HEK293 (cell line): ENCODE measurements around the gene PANK4.
"Not testable (repeated sequence)": the region's sequence is repeated elsewhere in the genome, so short reads cannot be mapped to it uniquely, and the experiment has no call there.

Experiments
- BCL11A ChIP-seq: fragments of 450-650 bp; formaldehyde crosslinking; IDR thresholded peaks from 2 replicates; pipeline ENCODE4 v1.5.1; 2016; ENCODE audit warnings: low read depth, missing biosample characterization, missing genetic modification characterization
- CTCF ChIP-seq: fragments of 450-650 bp; formaldehyde crosslinking; IDR thresholded peaks from 2 replicates; pipeline ENCODE4 v1.5.1; 2016; ENCODE audit warnings: missing biosample characterization, missing genetic modification characterization
- GLI2 ChIP-seq: fragments of 450-650 bp; formaldehyde crosslinking; IDR thresholded peaks from 2 replicates; pipeline ENCODE4; 2017; ENCODE audit warnings: missing biosample characterization, missing genetic modification characterization, low read depth, borderline replicate concordance
- PBX3 ChIP-seq: sonication (generic); formaldehyde crosslinking; IDR thresholded peaks from 2 replicates; pipeline ENCODE4 v1.8.1; 2022; ENCODE audit warnings: mild to moderate bottlenecking, moderate library complexity, missing genetic modification reagents
- RBAK ChIP-seq: fragments of 450-650 bp; formaldehyde crosslinking; IDR thresholded peaks from 2 replicates; pipeline ENCODE4 v1.5.1; 2016; ENCODE audit warnings: missing biosample characterization, missing genetic modification characterization
- TCF7L2 ChIP-seq: IDR thresholded peaks from 2 replicates; pipeline ENCODE4 v1.6.1; 2011; ENCODE audit warnings: low read depth, mild to moderate bottlenecking, inconsistent platforms, low read length, moderate library complexity, borderline replicate concordance
- ZNF398 ChIP-seq: fragments of 450-650 bp; formaldehyde crosslinking; IDR thresholded peaks from 2 replicates; pipeline ENCODE4 v1.5.1; 2017; ENCODE audit warnings: missing biosample characterization, missing genetic modification characterization
- ZNF600 ChIP-seq: fragments of 450-650 bp; formaldehyde crosslinking; IDR thresholded peaks from 2 replicates; pipeline ENCODE4 v1.5.1; 2016; ENCODE audit warnings: missing biosample characterization, missing genetic modification characterization
- TF ChIP-seq, protein P1 (sequence below): fragments of 450-650 bp; formaldehyde crosslinking; IDR thresholded peaks from 2 replicates; pipeline ENCODE4 v1.5.1; 2016; ENCODE audit warnings: missing biosample characterization, missing genetic modification characterization

DNA sequence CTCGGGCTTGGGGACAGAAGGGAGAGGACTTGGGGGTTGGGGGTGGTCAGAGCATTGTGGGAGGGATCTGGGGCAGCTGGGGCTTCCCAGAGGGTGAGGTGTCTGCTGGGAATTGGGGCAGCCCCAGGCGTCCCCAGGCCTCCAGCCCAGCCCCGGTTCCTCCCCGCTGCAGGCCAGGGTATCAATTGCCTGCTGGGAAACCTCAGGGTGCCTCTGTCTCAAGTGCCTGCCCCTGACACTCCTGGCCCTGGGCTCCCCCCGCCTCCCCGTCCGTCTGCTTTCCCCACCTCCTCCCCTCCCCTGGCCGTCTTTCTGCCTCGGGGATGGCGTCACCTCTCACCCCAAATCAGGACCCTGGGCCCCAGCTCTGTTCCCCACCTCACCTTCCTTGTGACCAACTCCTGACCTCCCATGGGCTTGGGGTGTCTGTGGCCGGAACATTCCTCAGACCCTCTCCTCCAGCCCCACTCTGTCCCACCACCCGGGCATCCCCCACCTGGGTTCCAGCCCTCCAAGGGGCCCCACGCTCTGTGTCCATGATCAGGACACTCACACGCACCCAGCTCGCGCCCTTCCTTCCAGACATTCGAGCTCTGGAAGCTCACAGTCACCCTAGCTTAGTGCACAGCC lies 41.9 kb upstream of the PANK4 start:
- TF ChIP-seq, protein P1, sequence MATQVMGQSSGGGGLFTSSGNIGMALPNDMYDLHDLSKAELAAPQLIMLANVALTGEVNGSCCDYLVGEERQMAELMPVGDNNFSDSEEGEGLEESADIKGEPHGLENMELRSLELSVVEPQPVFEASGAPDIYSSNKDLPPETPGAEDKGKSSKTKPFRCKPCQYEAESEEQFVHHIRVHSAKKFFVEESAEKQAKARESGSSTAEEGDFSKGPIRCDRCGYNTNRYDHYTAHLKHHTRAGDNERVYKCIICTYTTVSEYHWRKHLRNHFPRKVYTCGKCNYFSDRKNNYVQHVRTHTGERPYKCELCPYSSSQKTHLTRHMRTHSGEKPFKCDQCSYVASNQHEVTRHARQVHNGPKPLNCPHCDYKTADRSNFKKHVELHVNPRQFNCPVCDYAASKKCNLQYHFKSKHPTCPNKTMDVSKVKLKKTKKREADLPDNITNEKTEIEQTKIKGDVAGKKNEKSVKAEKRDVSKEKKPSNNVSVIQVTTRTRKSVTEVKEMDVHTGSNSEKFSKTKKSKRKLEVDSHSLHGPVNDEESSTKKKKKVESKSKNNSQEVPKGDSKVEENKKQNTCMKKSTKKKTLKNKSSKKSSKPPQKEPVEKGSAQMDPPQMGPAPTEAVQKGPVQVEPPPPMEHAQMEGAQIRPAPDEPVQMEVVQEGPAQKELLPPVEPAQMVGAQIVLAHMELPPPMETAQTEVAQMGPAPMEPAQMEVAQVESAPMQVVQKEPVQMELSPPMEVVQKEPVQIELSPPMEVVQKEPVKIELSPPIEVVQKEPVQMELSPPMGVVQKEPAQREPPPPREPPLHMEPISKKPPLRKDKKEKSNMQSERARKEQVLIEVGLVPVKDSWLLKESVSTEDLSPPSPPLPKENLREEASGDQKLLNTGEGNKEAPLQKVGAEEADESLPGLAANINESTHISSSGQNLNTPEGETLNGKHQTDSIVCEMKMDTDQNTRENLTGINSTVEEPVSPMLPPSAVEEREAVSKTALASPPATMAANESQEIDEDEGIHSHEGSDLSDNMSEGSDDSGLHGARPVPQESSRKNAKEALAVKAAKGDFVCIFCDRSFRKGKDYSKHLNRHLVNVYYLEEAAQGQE (tag by site-specific recombination) = not testable (repeated sequence)
- not testable (repeated sequence) for TF ChIP-seq PBX3 (CRISPR knock-in tag); GLI2 (tag by site-specific recombination); CTCF (tag by site-specific recombination); BCL11A; TCF7L2; RBAK (tag by site-specific recombination); ZNF398 (tag by site-specific recombination); ZNF600
